HG02610 (cell line): ENCODE measurements around the gene ADAMTS13.
A peak's percentile ranks its signal among the peaks of the same experiment; 100 is the strongest.

Experiments used
- ATAC-seq: cut with Tn5 transposase; IDR thresholded peaks from one replicate; pipeline ENCODE4 v1.9.1; 2021; ENCODE audit warnings: mild to moderate bottlenecking, moderate library complexity; ENCODE audit not compliant: unreplicated experiment

The ADAMTS13 gene

DNA sequence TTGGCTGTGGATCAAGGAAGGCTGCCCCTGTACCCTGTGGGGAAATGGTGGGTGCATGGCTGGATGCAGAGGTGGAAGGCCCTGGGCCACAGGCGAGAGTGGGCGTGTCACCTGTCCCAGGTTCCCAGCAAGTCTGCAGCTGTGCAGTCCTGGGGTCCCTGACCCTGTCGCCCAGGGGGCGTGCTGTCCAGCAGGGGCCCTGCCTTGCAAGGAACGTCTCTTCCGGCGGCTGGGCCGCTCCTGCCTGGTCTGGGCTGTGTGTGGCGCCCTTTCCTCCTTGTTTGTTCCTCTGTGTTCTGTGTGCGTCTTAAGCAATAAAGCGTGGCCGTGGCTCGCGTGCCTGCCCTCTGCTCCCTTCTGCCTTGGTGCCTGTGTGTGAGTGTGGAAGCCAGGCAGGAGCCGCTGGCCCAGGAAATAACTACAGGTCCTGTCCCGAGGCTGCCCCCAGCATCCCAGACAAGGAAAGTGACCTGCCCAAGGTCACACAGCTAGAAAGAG is 48.3 kb downstream of the ADAMTS13 start:
- no peak for ATAC-seq

- no peak for ATAC-seq
These were observed 48.8 kb downstream of the ADAMTS13 start for GRCh38 chr9:133470988-133471387.

DNA sequence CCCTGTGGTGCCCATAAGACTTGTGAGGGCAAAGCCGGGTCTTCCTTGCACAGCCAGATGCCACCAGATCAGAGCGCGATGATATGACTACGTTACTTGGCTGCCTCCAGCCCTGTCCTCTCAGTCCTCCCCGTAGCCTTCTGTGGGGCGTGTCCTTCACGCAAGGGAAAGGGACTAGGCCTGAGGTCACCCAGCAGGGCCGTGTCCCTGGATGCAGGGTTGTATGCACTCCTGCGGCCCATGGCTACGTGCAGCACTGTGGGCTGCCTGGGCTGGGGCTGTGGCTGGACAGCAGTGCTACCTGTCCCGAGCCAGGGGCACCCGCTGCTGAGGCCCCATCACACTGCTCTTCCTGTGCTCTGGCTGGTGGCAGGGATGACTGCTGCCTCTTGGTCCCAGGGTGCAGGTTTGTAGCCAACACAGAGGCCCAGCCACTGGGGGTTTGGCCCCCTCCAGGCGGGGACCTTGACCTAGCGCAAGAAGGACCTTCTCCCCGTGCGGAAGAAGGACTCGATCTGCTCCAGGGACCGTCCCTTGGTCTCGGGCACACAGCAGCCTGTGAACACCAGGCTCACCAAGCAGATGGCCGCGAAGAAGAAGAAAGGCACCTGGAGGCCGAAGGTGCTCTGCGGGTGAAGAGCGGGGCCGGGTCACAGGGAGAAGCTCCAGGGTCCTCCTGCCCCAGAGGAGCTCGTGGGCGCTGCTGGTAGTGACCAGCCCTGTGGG is 49.5 kb downstream of the ADAMTS13 start:
- ATAC-seq, result no peak

GRCh38 chr9:133472277-133472645 is 50.1 kb downstream of the ADAMTS13 start:
- no peak for ATAC-seq

- no peak for ATAC-seq
These were observed 50.7 kb downstream of the ADAMTS13 start for GRCh38 chr9:133472753-133473378.

- no peak for ATAC-seq
These were observed 51.6 kb downstream of the ADAMTS13 start for GRCh38 chr9:133473743-133474142.

DNA sequence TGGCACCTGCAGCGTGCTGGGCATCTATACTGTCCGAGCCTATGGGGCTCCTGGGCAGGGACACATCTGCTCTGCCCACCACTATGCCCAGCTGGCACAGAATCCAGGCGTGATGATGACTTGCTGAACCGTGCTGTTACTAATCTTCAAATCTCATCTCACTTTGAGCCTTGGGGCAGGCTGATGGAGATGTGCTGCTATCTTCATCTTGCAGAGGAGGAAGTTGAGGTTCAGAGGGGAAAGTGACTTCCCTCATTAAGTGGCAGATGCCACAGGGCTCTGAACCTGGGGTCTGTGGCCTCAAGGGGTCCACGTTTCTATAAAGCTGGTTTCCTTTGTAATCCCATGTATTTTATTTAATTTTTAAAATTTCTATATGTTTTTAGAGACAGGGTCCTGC is 52.0 kb downstream of the ADAMTS13 start:
- ATAC-seq, result no peak

DNA sequence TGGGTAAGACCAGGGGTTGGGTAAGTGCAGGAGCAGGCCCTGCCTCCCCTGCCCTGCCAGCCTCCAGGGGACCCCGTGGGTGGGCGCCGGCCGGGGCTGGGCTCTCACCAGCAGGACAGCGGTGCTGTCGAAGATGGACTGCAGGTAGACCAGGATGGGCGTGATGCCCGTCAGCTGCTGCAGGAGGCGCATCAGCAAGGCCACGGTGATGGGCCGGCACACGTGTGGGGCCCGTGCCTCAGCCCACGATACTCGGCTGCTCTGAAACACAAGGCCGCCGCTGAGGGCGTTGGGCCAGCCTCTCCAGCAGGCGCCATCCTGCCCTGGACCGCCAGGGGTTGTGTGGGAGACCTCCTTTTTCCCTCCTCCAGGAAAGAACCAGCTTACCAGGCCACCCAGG is 52.7 kb downstream of the ADAMTS13 start:
- ATAC-seq, result no peak

DNA sequence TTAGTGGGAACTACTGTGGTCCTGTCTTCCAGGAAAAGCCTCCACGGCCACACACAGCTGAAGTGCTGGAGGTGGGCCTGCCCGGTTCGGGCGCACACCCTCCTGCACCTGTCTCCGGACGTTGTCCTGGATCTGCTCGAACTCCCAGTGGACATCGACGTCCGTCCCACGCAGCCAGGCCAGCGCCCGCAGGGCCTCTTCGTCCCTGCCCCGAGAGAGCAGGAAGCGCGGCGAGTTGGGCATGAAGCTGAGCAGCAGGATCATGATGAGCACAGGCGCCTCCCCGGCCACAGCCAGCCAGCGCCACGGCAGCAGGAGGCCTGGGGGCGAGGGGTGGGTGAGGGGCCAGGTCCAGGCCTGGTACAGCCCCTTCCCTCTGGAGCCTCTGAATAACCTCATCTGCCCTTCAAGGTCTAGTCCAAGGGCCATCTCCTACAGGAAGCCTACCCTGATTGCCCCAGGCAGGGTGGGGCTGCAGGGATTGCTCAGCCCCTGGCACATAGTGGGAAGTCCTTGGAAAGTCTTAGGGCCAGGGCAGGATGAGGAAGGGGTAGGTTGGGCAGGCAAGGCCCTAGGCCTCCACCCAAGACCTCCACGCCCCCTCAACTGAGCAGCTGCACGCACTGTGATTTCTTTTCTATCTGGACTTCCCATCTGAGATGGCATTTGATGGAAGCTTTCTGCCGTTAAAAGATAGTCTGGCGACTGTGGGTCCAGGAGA is 53.3 kb downstream of the ADAMTS13 start:
- no peak for ATAC-seq

GRCh38 chr9:133476036-133476931 is 54.1 kb downstream of the ADAMTS13 start:
- no peak for ATAC-seq

GRCh38 chr9:133476941-133477340 is 54.8 kb downstream of the ADAMTS13 start:
- no peak for ATAC-seq

DNA sequence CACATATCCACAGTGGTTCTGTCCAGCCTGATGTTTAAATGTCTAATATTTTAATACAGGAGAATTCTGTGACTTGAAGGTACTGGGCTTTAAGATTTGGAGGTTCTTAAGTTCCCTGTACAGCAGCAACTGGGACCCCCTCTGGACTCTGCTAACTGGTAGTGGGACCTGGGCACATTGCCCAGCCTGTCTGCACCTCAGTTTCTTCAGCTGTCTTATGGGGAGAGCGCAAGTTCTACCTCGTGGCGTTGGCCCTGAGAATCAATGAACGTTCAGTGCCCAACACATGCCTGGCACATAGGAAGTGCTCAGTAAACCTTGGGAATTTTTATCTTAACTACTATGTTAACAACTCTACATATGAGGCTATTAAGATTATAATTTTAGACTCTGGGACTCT is 55.3 kb downstream of the ADAMTS13 start:
- ATAC-seq, result no peak

DNA sequence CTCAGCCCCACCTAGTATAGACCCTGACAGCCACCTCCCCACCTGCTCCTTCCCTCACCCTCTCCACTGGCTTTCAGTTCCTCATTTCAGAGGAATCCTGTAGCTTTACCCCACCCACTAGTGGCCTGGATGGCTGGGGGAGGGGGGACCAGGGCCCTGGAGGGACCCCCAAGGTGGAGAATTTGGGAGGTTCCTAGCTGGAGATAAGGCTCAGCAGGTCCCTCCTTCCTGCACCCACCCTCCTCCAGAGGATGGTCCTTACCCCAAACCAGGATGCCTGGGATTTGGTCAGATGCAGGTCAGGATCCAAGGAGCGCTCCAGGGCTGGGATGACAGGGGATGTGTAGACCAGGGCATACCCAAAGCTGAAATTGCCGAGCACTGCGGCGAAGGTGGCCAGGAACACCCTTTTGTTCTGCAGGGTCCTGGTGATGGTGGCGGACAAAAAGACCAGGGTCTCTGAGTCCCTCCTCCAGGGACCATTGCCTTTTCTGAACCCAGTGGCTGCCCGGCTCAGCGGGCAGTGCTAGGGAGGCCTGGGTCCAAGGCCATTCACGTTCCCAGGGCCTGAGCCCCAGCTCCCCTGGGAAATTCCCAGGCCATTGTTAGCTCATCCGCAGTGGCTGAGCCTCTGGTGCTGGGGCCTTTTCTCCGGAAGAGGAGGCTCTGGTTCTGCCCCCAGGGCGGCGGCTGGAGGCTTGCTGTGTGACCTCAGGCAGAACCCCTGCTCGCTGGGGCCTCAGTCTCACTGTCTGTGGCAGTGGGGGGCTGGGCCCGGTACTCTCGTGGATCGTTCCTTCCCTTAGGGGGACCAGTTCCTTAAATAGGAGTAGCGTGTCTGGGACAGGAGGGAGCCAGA is 56.1 kb downstream of the ADAMTS13 start:
- peak; percentile 33 for ATAC-seq

DNA sequence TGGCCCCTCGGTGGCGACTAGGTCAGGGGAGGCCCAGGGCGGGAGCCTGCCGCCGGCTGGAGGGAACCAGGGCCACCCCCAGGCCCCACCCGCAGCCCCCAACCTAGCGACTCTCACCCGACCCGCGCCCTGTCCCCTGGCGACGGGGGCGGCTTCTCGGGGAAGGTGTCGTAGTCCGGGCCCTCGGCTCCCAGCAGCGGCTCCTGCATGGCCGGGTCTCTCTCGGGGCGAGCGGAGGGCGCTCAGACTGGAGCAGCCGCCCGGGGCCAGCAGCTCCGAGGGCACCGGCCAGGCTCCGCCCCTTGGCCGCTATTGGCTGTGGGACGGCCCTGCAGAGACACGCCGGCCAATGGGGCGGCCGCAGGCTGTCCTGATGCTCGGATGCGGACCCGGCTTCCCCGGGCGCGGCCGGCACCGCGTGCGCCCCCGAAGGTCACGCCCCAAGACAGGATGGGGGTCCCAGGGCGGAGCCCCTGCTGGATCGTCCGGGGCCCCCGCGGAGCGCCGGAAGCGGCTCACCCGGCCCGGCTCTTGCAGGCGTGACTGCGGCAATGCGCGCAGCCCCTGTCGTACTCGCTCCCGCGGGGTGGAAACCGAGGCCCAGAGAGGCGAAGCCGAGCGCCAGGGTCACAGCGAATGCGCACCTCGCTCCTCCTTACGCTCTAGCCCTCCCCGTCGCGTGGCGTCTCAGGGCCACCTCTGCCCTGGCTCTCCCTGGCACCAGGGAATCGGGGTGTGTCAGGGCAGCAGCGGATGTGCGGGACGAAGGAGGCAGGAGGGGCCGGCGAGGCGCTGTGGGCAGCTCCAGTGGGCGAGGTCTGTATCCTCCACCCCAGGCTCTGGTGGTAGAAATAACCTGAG is 56.9 kb downstream of the ADAMTS13 start, which contains the start of gene SLC2A6:
Gene SLC2A6, minus strand, starts transcription at position 249 of the 861 bp plus-strand sequence. Its CDS starts 40 bp downstream, at position 209.
- ATAC-seq, result peak; percentile 89

DNA sequence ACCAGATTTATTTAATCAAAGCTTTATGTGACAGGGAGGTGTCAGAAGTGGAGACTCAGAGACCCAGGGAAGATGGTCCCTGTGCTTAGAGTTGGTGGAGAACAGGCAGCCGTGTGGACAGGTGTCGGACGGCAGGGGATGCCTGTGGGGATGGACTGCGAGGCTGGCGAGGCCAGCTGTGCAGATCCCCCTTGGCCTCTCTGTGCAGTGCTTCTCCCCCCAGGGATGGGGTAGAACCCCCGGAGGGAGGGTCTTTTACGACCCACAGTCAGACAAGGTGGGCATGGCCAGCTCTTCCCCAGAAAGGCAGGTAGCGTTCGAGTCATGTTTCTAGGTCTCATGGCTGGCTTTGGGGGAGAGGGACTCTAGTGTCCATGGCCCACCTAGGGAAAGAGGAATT is 61.4 kb downstream of the ADAMTS13 start:
- no peak for ATAC-seq

GRCh38 chr9:133484671-133485437 is 62.7 kb downstream of the ADAMTS13 start:
- no peak for ATAC-seq

DNA sequence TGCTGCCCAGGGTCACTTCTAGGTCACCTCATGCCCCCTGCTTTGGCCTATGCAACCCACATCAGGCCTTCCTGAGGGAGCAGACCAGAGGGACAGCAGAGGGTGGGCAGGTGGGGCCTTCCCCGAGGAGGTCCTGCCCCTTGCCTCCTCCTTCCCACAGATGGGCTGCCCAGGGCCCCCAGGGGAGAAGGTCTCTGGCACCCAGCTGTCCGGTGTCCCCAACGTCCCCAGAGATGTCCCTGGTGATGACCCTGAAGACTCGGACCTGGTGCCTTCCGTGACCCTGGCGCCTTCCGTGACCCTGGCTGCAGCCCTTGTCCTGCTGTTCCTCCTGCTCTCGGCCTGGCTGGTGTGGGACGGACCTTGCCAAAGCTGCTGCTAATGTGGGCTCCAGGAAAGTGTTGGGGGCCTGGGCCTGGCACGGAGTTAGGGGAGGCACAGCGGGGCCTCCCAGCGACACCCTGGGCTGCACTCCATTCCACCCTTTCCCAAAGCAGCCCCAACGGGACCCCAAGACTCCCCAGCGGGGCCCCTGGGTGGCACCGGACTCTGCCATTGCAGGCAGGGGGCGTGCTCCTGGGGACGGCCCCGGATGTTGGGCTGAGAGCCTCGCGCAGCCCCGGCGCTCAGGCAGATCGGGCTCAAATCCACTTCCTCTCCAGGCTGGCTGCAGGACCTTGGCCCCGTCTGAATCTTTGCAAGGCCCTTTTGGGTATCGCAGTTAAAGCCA is 63.5 kb downstream of the ADAMTS13 start:
- ATAC-seq, result no peak
